ENCODE results near the gene PIK3C2B. TPM values are rescaled to one million over a fixed set of nuclear protein-coding genes. Genes with fewer than 3 reads are reported as not detected.
A peak's percentile ranks its signal among the peaks of the same experiment; 100 is the strongest.

PIK3C2B gene
- total and polyA plus RNA-seq, 4 donors: 11.9 to 37.6 (median 25.0) TPM

GRCh38 chr1:204505674-204506200 is 11.1 kb upstream of the PIK3C2B start:
- WGBS, 2 donors: 0 to 3% methylated on average over 4 of the region's 4 CpGs
- DNase-seq (no peak), ATAC-seq (ENCODE audit: insufficient read depth, low FRiP score) (no peak)
- H3K9me3 ChIP-seq (ENCODE audit: control insufficient read depth in 4 of 4, insufficient read depth in 3 of 4, low read length in 3 of 4): no peaks in the 10 kb centered on the region
- TF ChIP-seq CTCF (IDR thresholded peaks at IDR 0.05; ENCODE audit: control extremely low read depth, extremely low read depth): no peak
- peak overlapping the region in 1 of 2 donors; percentile 40 for H3K9ac ChIP-seq (ENCODE audit: insufficient read depth in 1 of 2, low read length in 2 of 2)
- H3K27ac ChIP-seq (ENCODE audit: low read depth in 1 of 2, low read length in 1 of 2): peak overlapping the region; percentile 28 to 80
- H3K4me1 ChIP-seq (ENCODE audit: control insufficient read depth in 5 of 5, insufficient read depth in 5 of 5, low read length in 5 of 5): peaks cover 0 to 3% (median 0%) of the 10 kb centered on the region in 5 donors
- H3K36me3 ChIP-seq (ENCODE audit: control insufficient read depth in 4 of 4, insufficient read depth in 4 of 4, low read length in 4 of 4): no peaks in the 10 kb centered on the region
- no peaks in the 10 kb centered on the region for H3K27me3 ChIP-seq (ENCODE audit: control insufficient read depth in 3 of 3, insufficient read depth in 3 of 3, low read length in 2 of 3)
- H3K4me3 ChIP-seq: peak overlapping the region; percentile 35

- peaks cover 0 to 3% (median 0%) of the 10 kb centered on the region in 5 donors for H3K4me1 ChIP-seq (ENCODE audit: control insufficient read depth in 5 of 5, insufficient read depth in 5 of 5, low read length in 5 of 5)
- ATAC-seq (ENCODE audit: insufficient read depth, low FRiP score) (no peak), DNase-seq (no peak)
- no peak for TF ChIP-seq CTCF (IDR thresholded peaks at IDR 0.05; ENCODE audit: control extremely low read depth, extremely low read depth)
- no peaks in the 10 kb centered on the region for H3K27me3 ChIP-seq (ENCODE audit: control insufficient read depth in 3 of 3, insufficient read depth in 3 of 3, low read length in 2 of 3)
- H3K9me3 ChIP-seq (ENCODE audit: control insufficient read depth in 4 of 4, insufficient read depth in 3 of 4, low read length in 3 of 4): no peaks in the 10 kb centered on the region
- no peak overlapping the region for H3K9ac ChIP-seq (ENCODE audit: insufficient read depth in 1 of 2, low read length in 2 of 2)
- H3K4me3 ChIP-seq: no peak overlapping the region
- 74 to 81% methylated on average over 4 of the region's 4 CpGs for WGBS, 2 donors
- no peak overlapping the region for H3K27ac ChIP-seq (ENCODE audit: low read depth in 1 of 2, low read length in 1 of 2)
- H3K36me3 ChIP-seq (ENCODE audit: control insufficient read depth in 4 of 4, insufficient read depth in 4 of 4, low read length in 4 of 4): no peaks in the 10 kb centered on the region
Measured at GRCh38 chr1:204503913-204504519, 9.4 kb upstream of the PIK3C2B start.

GRCh38 chr1:204503122-204503912 is 8.7 kb upstream of the PIK3C2B start:
- peak; percentile 83 for TF ChIP-seq CTCF (IDR thresholded peaks at IDR 0.05; ENCODE audit: control extremely low read depth, extremely low read depth)
- 16 to 20% methylated on average over 7 of the region's 7 CpGs for WGBS, 2 donors
- H3K27me3 ChIP-seq (ENCODE audit: control insufficient read depth in 3 of 3, insufficient read depth in 3 of 3, low read length in 2 of 3): no peaks in the 10 kb centered on the region
- peaks cover 0 to 3% (median 0%) of the 10 kb centered on the region in 5 donors for H3K4me1 ChIP-seq (ENCODE audit: control insufficient read depth in 5 of 5, insufficient read depth in 5 of 5, low read length in 5 of 5)
- H3K36me3 ChIP-seq (ENCODE audit: control insufficient read depth in 4 of 4, insufficient read depth in 4 of 4, low read length in 4 of 4): no peaks in the 10 kb centered on the region
- peak in 2 of 3 donors; percentile 87 to 88 for DNase-seq
- H3K27ac ChIP-seq (ENCODE audit: low read depth in 1 of 2, low read length in 1 of 2): no peak overlapping the region
- H3K9me3 ChIP-seq (ENCODE audit: control insufficient read depth in 4 of 4, insufficient read depth in 3 of 4, low read length in 3 of 4): no peaks in the 10 kb centered on the region
- H3K4me3 ChIP-seq: no peak overlapping the region
- no peak overlapping the region for H3K9ac ChIP-seq (ENCODE audit: insufficient read depth in 1 of 2, low read length in 2 of 2)
- ATAC-seq (ENCODE audit: insufficient read depth, low FRiP score): no peak

Measured in lung (tissue), 12 donors.